Epithelial cell of proximal tubule (primary cell): ENCODE data around the gene CPNE2. TPM values are rescaled to one million over a fixed set of nuclear protein-coding genes. Genes with fewer than 3 reads are reported as not detected.
"Not testable (repeated sequence)": the region's sequence is repeated elsewhere in the genome, so short reads cannot be mapped to it uniquely, and the experiment has no call there.

Experiments used
- DNase-seq: peaks from one replicate; pipeline ENCODE4 v3.0.0-alpha.2; 2011; ENCODE audit warnings: low read depth
- H3K4me3 ChIP-seq: 2 replicates; pipeline ENCODE4 v1.5.1; 2011; ENCODE audit warnings: low read depth, mild to moderate bottlenecking, low read length
- total RNA-seq: library from RNA; depleted of rRNA; stranded (reverse); fragments of >200 nt; gene quantifications from 2 replicates; pipeline ENCODE4 v1.2.3, GENCODE V29; 2015
- TF ChIP-seq, protein P1 (sequence below): conservative IDR thresholded peaks from 2 replicates; pipeline ENCODE4 v1.5.1; 2012; ENCODE audit warnings: low read depth, mild to moderate bottlenecking, low read length

The CPNE2 gene
- total RNA-seq, 1 donor from 2014 or later, result 44.9 TPM

- no peak for DNase-seq
- TF ChIP-seq, protein P1, sequence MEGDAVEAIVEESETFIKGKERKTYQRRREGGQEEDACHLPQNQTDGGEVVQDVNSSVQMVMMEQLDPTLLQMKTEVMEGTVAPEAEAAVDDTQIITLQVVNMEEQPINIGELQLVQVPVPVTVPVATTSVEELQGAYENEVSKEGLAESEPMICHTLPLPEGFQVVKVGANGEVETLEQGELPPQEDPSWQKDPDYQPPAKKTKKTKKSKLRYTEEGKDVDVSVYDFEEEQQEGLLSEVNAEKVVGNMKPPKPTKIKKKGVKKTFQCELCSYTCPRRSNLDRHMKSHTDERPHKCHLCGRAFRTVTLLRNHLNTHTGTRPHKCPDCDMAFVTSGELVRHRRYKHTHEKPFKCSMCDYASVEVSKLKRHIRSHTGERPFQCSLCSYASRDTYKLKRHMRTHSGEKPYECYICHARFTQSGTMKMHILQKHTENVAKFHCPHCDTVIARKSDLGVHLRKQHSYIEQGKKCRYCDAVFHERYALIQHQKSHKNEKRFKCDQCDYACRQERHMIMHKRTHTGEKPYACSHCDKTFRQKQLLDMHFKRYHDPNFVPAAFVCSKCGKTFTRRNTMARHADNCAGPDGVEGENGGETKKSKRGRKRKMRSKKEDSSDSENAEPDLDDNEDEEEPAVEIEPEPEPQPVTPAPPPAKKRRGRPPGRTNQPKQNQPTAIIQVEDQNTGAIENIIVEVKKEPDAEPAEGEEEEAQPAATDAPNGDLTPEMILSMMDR, result no peak
Observed at GRCh38 chr16:57098188-57098841, 5.9 kb downstream of the CPNE2 start.

DNA sequence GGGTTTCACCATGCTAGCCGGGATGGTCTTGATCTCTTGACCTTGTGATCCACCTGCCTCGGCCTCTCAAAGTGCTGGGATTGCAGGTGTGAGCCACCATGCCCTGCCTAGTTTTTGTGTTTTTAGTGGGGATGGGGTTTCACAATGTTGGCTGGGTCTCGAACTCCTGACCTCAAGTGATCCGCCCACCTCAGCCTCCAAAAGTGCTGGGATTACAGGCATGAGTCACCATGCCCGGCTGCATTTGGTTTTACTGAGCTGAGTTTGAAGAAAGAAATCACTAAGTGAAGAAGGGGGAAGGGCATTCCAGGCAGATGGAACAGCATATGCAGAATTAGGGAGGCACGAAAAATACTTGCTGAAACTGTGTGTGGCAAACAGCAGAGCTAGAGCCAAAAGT is 7.6 kb downstream of the CPNE2 start:
- DNase-seq, result peak; percentile 10
- not testable (repeated sequence) for H3K4me3 ChIP-seq

More at GRCh38 chr16:57098188-57098841, 5.9 kb downstream of the CPNE2 start:
- no peak overlapping the region for H3K4me3 ChIP-seq

- no peak overlapping the region for H3K4me3 ChIP-seq
- DNase-seq, result no peak
- TF ChIP-seq, protein P1, result no peak
Observed at GRCh38 chr16:57100445-57100844, 8.1 kb downstream of the CPNE2 start.

DNA sequence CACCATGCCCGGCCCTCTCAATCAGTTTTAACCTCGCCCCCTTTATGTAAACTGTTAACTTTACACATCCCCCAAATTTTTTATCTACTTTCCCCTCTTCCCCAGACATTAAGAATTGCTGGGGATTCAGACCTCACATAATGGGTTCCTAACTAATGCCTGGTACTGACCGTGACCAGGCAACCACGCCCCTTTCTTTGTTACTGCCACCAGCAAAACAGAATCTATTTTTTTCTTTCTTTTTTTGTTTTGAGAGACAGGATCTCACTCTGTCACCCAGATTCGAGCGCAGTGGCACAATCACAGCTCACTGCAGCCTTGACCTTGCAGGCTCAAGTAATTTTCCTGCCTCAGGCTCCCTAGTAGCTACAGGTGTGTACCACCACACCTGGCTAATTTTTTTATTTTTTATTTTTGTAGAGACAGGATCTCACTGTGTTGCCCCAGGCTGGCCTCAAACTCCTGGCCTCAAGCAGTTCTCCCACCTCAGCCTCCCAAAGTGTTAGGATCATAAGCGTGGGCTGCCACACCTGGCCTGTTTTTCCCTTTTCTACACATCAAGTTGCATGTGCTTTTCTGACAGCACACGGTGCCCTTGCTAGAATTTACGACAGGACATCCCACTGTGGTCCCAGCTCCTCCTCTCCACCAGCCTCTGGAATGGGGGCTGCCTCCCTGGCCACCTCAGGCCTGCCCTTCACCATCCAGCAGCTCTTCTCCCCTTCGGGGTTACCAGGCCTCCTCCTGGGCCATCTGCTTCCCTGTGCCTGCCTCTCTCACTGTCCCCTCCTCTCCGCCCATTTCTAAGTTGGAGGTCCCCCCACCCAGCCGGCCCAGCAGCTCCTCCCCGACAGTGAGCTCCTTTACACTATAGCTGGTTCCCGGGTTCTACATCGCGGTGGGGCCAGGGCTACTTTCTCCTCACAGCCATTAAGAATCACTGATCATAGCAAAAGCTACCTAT is 10.8 kb downstream of the CPNE2 start:
- no peak overlapping the region for H3K4me3 ChIP-seq
- TF ChIP-seq, protein P1, result no peak

GRCh38 chr16:57104706-57105105 is 12.3 kb downstream of the CPNE2 start:
- H3K4me3 ChIP-seq, result no peak overlapping the region
- TF ChIP-seq, protein P1, result no peak
- DNase-seq, result no peak

More for the DNA sequence above, 10.8 kb downstream of the CPNE2 start:
- no peak for DNase-seq

DNA sequence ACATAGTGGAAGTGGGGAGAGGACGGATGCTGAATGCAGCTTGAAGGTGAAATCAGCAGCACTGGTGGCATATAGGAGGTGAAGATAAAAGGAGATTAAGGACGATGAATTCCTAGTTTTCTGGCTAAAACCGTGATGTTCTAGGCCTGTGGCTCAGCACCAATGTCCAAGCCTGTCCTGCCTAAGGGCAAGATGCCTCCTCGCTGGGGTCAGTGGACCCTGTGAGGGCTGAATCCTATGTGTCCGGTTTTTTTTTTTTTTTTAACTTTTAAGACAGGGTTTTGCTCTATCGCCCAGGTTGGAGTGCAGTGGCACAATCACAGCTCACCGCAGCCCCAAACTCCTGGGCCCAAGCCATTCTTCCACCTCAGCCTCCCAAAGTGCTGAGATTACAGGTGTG is 12.8 kb downstream of the CPNE2 start:
- TF ChIP-seq, protein P1, result no peak
- no peak for DNase-seq
- H3K4me3 ChIP-seq, result no peak overlapping the region

DNA sequence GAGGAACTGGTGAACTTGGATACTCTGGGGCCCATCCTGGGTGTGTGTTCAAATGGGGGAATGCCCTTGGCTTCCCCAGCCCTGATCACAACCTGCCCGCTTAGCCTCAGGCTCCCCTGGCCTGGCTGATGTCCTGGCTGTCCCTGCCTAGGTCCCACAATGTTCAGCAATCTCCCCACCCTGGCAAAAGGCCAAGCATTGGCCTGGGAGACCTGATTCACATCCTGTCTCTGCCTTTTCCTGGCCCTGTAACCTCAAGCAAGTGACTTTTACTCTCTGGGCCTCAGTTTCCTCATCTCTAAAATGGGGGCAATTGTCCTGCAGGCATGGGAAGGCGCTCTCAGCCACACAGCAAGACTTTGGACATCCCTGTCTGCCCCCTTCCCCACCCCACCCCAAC is 14.4 kb downstream of the CPNE2 start:
- TF ChIP-seq, protein P1, result no peak
- no peak overlapping the region for H3K4me3 ChIP-seq
- no peak for DNase-seq
